ENCODE measurements around the gene BAG2. TPM values are rescaled to one million over a fixed set of nuclear protein-coding genes. Genes with fewer than 3 reads are reported as not detected.

Gene BAG2
- total RNA-seq, 1 donor from 2014 or later, result 4.3 TPM

DNA sequence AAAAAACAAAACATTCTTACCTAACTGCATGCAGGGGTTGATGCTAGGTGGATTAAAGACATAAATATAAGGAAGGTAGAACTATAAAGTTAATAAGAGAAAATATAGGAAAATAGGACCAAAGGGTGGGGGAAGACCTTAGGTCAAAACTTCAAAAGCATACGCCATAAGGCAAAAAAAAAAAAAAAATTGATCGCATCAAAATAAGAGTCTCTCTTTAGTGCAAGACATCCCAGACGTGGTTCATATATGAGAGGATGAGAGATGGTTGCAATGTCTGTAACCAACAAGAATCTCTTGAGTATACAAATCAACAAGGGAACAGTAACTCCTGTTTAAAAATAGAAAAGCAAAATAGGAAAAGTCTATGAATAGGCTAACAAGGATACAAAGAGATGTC is 8.5 kb downstream of the BAG2 start:
- DNase-seq, result no peak
- H3K27ac Mint-ChIP-seq, result peak overlapping the region; percentile 11
- ChIA-PET CTCF (no interaction called here), POLR2A (no interaction called here)
- H3K4me3 Mint-ChIP-seq, result no peak overlapping the region
- H3K36me3 Mint-ChIP-seq (ENCODE audit: low read depth), result peaks cover 33% of the 10 kb centered on the region
- no peaks in the 10 kb centered on the region for H3K27me3 Mint-ChIP-seq
- TF ChIP-seq, protein P1, sequence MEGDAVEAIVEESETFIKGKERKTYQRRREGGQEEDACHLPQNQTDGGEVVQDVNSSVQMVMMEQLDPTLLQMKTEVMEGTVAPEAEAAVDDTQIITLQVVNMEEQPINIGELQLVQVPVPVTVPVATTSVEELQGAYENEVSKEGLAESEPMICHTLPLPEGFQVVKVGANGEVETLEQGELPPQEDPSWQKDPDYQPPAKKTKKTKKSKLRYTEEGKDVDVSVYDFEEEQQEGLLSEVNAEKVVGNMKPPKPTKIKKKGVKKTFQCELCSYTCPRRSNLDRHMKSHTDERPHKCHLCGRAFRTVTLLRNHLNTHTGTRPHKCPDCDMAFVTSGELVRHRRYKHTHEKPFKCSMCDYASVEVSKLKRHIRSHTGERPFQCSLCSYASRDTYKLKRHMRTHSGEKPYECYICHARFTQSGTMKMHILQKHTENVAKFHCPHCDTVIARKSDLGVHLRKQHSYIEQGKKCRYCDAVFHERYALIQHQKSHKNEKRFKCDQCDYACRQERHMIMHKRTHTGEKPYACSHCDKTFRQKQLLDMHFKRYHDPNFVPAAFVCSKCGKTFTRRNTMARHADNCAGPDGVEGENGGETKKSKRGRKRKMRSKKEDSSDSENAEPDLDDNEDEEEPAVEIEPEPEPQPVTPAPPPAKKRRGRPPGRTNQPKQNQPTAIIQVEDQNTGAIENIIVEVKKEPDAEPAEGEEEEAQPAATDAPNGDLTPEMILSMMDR (IDR thresholded peaks at IDR 0.05), result no peak
- no peaks in the 10 kb centered on the region for H3K9me3 Mint-ChIP-seq
- H3K4me1 Mint-ChIP-seq, result peaks cover 2% of the 10 kb centered on the region
- ATAC-seq (ENCODE audit: low read depth), result no peak
- intact Hi-C loops (cut with micrococcal nuclease), result no loop called here

DNA sequence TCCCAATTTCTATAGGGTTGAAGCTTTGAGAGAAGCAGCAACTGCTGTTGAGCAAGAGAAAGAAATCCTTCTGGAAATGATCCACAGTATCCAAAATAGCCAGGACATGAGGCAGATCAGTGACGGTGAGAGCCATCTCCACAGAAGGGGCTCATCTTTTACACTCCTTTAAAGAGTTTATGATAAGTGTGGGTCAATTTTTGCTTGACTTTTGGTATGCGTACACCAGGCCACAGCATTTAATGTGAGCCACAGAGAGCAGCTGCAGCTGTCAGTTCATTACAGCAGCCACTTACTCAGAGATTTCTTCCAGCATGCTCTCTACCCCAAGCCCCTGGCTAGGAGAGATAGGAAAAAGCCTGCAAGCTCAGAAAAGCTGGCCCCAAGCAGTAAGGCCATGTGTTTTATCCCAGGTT is 9.9 kb downstream of the BAG2 start:
- H3K36me3 Mint-ChIP-seq (ENCODE audit: low read depth), result peaks cover 37% of the 10 kb centered on the region
- no peaks in the 10 kb centered on the region for H3K9me3 Mint-ChIP-seq
- ATAC-seq (ENCODE audit: low read depth) (no peak), DNase-seq (no peak)
- intact Hi-C loops (cut with micrococcal nuclease), result no loop called here
- TF ChIP-seq, protein P1 (IDR thresholded peaks at IDR 0.05), result no peak
- H3K4me1 Mint-ChIP-seq, result no peaks in the 10 kb centered on the region
- ChIA-PET CTCF (no interaction called here), POLR2A (no interaction called here)
- no peak overlapping the region for H3K4me3 Mint-ChIP-seq
- no peak overlapping the region for H3K27ac Mint-ChIP-seq
- no peaks in the 10 kb centered on the region for H3K27me3 Mint-ChIP-seq

DNA sequence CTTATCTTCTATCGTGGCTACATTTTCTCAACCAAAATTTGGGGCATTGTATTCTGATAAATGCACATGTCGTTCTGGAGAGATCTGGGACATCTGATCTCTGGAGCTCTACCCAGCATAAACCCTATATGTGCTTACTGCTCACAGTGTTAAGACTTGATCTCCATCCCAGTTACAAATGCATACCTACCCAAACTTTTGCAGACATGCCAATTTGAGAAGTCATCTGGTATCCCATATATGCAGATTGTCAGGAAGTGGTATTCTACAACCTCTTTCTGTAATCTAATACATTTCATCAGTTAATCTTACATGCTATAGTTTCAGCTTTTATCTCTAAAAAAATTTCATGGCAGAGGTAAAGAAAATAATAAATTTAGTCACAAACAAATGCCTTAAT is 11.2 kb downstream of the BAG2 start:
- H3K27me3 Mint-ChIP-seq, result no peaks in the 10 kb centered on the region
- ATAC-seq (ENCODE audit: low read depth), result no peak
- H3K36me3 Mint-ChIP-seq (ENCODE audit: low read depth), result peaks cover 37% of the 10 kb centered on the region
- ChIA-PET POLR2A (no interaction called here), CTCF (no interaction called here)
- TF ChIP-seq, protein P1 (IDR thresholded peaks at IDR 0.05), result no peak
- no peak overlapping the region for H3K27ac Mint-ChIP-seq
- no peaks in the 10 kb centered on the region for H3K9me3 Mint-ChIP-seq
- intact Hi-C loops (cut with micrococcal nuclease), result no loop called here
- H3K4me3 Mint-ChIP-seq, result no peak overlapping the region
- DNase-seq, result no peak
- no peaks in the 10 kb centered on the region for H3K4me1 Mint-ChIP-seq

DNA sequence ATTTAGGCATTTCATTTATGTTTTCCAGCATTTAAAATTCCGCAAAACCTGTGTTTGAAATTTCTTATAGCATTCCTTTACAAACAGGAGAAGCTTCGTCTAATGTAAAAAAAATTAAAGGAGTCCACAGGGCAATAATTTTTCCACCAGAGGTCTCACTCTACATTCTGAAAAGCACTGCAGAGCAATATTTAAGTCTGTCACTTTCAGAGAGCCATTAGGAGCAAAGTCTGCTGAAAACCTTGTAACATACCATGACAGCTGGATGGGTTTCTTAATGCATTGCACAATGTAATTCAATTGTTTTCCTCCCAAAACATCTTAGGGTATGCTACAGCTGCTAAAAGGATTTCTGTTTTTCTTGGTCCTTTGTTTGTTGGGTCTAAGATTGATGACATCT is 18.0 kb downstream of the BAG2 start:
- DNase-seq (no peak), ATAC-seq (ENCODE audit: low read depth) (no peak)
- Mint-ChIP-seq H3K4me3 (no peak overlapping the region), H3K4me1 (no peaks in the 10 kb centered on the region), H3K9me3 (no peaks in the 10 kb centered on the region), H3K36me3 (ENCODE audit: low read depth) (peaks cover 10% of the 10 kb centered on the region), H3K27ac (no peak overlapping the region), H3K27me3 (no peaks in the 10 kb centered on the region)
- intact Hi-C loops (cut with micrococcal nuclease), result no loop called here
- TF ChIP-seq, protein P1 (IDR thresholded peaks at IDR 0.05), result no peak
- CTCF ChIA-PET, result interaction anchor here (0.6 kb wide), 1 partner anchor 23 kb away, joined by 3 read pairs; no protein-coding TSS in a partner anchor
- POLR2A ChIA-PET, result no interaction called here

DNA sequence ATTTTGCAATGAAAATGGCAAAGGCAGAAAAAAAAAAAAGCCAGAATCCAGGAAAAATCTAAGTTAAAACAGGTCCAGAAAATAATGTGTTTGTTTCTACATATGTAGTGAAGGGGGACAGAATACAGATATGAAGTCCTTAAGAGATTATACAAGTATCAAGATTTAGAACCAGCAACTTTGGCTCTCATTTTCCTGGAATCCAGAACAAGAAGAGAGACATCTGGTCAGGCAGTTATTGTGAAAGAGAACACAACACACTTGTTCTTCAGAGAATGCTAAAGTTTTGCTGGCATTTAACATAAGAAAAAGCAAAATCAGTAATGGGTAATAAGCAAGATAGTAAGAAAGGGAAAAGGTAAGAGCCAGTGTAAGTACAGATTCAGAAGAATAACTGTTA is 21.1 kb downstream of the BAG2 start:
- peaks cover 1% of the 10 kb centered on the region for H3K36me3 Mint-ChIP-seq (ENCODE audit: low read depth)
- TF ChIP-seq, protein P1 (IDR thresholded peaks at IDR 0.05), result no peak
- DNase-seq, result no peak
- POLR2A ChIA-PET, result no interaction called here
- ATAC-seq (ENCODE audit: low read depth), result no peak
- no peak overlapping the region for H3K4me3 Mint-ChIP-seq
- H3K9me3 Mint-ChIP-seq, result no peaks in the 10 kb centered on the region
- no peaks in the 10 kb centered on the region for H3K27me3 Mint-ChIP-seq
- intact Hi-C loops (cut with micrococcal nuclease), result no loop called here
- H3K4me1 Mint-ChIP-seq, result no peaks in the 10 kb centered on the region
- H3K27ac Mint-ChIP-seq, result no peak overlapping the region
- CTCF ChIA-PET, result no interaction called here
